Chondrocyte (in vitro differentiated cells): ENCODE data around the gene TOM1L2. TPM values are rescaled to one million over a fixed set of nuclear protein-coding genes. Genes with fewer than 3 reads are reported as not detected.

Experiments used
- DNase-seq: peaks from one replicate; pipeline ENCODE4 v3.0.0; 2021; ENCODE audit warnings: mixed read lengths, low spot score
- H3K27ac Mint-ChIP-seq: one replicate; pipeline ENCODE4 v1.8.0; 2021; ENCODE audit warnings: mild to moderate bottlenecking, moderate library complexity, mixed read lengths; ENCODE audit not compliant: unreplicated experiment
- H3K27me3 Mint-ChIP-seq: 2 replicates; pipeline ENCODE4 v1.8.0; 2021; ENCODE audit warnings: low read depth, mixed read lengths
- H3K36me3 Mint-ChIP-seq: 2 replicates; pipeline ENCODE4 v1.8.0; 2021; ENCODE audit warnings: low read depth, mixed read lengths
- H3K4me1 Mint-ChIP-seq: 2 replicates; pipeline ENCODE4 v1.8.0; 2021; ENCODE audit warnings: low read depth, mild to moderate bottlenecking, mixed read lengths
- H3K4me3 Mint-ChIP-seq: one replicate; pipeline ENCODE4 v1.8.0; 2021; ENCODE audit warnings: mild to moderate bottlenecking, moderate library complexity, mixed read lengths; ENCODE audit not compliant: unreplicated experiment
- H3K9me3 Mint-ChIP-seq: 2 replicates; pipeline ENCODE4 v1.8.0; 2021; ENCODE audit warnings: low read depth, mixed read lengths
- CTCF ChIP-seq: fragments of 200-600 bp; sonication (generic); IDR thresholded peaks from 2 replicates; pipeline ENCODE4 v1.5.0; 2021; ENCODE audit warnings: antibody characterized with exemption, mild to moderate bottlenecking, moderate library complexity
- total RNA-seq: library from RNA; stranded (reverse); gene quantifications from 3 replicates; pipeline ENCODE4 v1.2.1, GENCODE V29; 2021

Gene TOM1L2
- total RNA-seq, 1 donor from 2014 or later = 56.1 TPM

DNA sequence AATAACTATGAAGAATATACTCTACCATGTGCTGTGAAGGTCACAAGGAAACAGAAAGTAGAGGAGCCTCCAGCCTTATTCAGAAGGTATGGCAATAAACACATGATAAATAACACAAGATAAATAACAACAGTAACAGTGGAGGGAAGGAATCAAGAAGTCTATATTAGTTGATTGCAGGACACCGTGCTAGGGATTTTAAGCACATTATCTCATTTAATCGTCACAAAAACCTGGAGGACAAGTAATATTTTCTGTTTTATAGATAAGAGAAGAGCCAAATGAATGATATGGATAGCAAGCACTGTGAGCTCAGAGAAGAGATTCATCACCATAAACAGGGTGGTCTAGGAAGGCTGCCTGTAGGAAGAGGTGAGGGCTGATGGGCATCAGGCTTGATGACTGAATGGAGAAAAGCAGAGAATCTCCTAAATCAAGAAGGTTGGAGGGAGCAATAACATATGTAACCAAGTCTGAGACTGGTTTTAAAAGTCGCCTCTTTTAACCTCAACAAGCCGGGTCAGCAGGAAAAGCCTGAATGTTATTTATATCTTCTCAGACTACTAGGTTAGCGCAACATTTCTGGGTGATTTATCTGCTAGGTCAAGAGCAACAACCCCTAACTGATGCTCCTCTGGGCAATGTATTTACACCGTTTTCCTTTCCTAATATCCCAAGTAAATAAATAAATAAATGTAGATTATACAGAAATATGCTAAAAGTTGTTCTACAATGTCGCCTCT is 8.3 kb downstream of the TOM1L2 start:
- DNase-seq = no peak
- H3K27ac Mint-ChIP-seq = no peak overlapping the region

DNA sequence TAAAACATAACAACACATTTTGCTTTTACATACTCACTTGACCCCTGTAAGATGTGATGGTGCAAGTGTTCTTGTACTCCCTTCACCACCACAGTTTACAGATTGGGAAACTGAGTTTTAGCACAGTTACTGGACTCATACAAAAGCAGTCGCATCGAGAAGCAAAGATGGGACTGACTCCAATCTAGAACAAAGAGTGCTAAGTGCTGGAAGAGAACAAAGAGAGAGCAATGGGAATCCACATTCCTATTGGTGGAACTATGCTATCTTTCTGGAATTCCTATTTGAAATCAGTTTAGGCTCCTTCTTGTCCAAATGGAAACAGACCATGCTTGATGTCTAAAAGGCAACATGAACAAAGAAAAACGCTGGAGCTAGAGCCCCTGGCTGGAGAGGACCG is 9.1 kb downstream of the TOM1L2 start:
- Mint-ChIP-seq H3K4me3 (no peak overlapping the region), H3K36me3 (no peaks in the 10 kb centered on the region), H3K27ac (no peak overlapping the region), H3K27me3 (no peaks in the 10 kb centered on the region), H3K9me3 (no peaks in the 10 kb centered on the region), H3K4me1 (peaks cover 47% of the 10 kb centered on the region)
- no peak for TF ChIP-seq CTCF
- no peak for DNase-seq

More for the DNA sequence above, 8.3 kb downstream of the TOM1L2 start:
- Mint-ChIP-seq H3K4me1 (peaks cover 39% of the 10 kb centered on the region), H3K36me3 (no peaks in the 10 kb centered on the region), H3K27me3 (no peaks in the 10 kb centered on the region), H3K4me3 (no peak overlapping the region), H3K9me3 (no peaks in the 10 kb centered on the region)
- no peak for TF ChIP-seq CTCF

DNA sequence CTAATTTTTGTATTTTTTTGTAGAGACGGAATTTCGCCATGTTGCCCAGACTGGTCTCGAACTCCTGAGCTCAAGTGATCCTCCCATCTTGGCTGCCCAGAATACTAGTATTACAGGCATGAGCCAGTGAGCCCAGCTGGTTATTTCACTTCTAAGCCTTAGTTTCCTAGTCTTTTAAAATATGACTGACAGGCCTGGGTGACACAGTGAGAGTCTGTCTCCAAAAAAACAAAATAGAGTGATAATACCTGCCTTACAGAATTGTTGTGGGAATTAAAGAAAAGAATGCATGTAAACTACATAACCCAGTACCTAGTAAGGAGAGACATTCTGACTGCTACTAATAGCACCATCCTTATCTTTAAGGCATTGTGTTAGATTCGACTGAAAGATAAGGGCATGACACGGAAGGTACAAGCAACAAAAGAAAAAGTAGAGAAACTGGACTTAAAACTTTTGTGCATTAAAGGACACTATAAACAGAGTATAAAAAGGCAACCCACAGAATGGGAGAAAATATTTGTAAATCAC is 11.6 kb downstream of the TOM1L2 start:
- H3K4me1 Mint-ChIP-seq = peaks cover 53% of the 10 kb centered on the region
- no peak for TF ChIP-seq CTCF

DNA sequence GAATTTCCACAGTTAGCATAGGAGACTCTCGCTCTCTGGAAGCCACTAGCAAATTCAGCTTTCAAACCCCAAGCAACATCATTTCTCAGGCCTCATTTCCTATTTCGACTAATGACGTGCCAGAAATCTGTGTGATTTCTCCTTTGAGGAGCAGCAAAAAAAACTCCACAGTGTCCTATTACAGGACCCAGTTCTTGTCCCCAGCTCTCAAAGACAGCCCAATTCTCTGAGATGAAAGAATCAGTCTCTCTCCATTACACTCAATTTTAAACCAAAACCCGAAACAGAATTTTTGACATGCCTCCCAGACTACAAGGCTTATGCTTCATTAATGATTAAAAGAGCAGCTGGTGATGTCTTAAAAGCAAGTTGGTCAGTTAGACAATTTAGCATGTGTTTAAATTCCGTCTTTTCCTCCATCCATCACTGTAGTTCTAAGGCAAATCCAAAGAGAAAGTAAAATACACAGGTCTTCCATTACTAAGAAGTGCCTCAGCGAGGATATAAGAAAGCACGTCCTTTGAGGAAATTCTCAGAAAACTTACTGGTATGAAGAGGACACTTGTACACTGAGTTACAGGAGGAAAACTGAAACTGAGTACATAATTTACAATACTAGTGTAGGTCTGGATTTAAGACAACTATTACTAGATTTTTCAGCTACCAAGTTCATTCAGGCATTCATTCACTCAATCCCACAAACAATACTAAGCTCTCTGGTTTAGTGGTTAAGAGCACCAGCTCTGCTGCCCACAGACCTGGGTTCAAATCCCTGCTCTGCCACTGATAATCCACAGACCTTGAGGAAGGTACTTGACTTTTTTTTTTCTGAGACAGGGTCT is 12.5 kb downstream of the TOM1L2 start:
- H3K27me3 Mint-ChIP-seq = no peaks in the 10 kb centered on the region
- TF ChIP-seq CTCF = no peak
- peak overlapping the region; percentile 27 for H3K4me3 Mint-ChIP-seq
- H3K9me3 Mint-ChIP-seq = no peaks in the 10 kb centered on the region
- peak overlapping the region; percentile 98 for H3K27ac Mint-ChIP-seq
- DNase-seq = no peak
- peaks cover 8% of the 10 kb centered on the region for H3K36me3 Mint-ChIP-seq
- peaks cover 47% of the 10 kb centered on the region for H3K4me1 Mint-ChIP-seq

More for the DNA sequence above, 11.6 kb downstream of the TOM1L2 start:
- no peak for DNase-seq
- Mint-ChIP-seq H3K36me3 (peaks cover 5% of the 10 kb centered on the region), H3K4me3 (no peak overlapping the region), H3K9me3 (no peaks in the 10 kb centered on the region), H3K27ac (peak overlapping the region; percentile 98), H3K27me3 (no peaks in the 10 kb centered on the region)

- peaks cover 8% of the 10 kb centered on the region for H3K36me3 Mint-ChIP-seq
- no peak for TF ChIP-seq CTCF
- H3K4me1 Mint-ChIP-seq = peaks cover 47% of the 10 kb centered on the region
- H3K9me3 Mint-ChIP-seq = no peaks in the 10 kb centered on the region
- H3K27me3 Mint-ChIP-seq = no peaks in the 10 kb centered on the region
- no peak for DNase-seq
- H3K27ac Mint-ChIP-seq = peak overlapping the region; percentile 98
- H3K4me3 Mint-ChIP-seq = peak overlapping the region; percentile 27
These were observed 13.2 kb downstream of the TOM1L2 start for GRCh38 chr17:17958982-17959381.
